Parietal lobe (tissue), 1 donor: Measurements from ENCODE around the gene CBFA2T2. TPM values are rescaled to one million over a fixed set of nuclear protein-coding genes. Genes with fewer than 3 reads are reported as not detected.

Source experiments
- total RNA-seq: library from RNA; depleted of rRNA; stranded (reverse); fragments of >200 nt; gene quantifications from one replicate; pipeline ENCODE4 v1.2.3, GENCODE V29; 2014

The CBFA2T2 gene
- 34.4 TPM for total RNA-seq

GRCh38 chr20:33490023-33490933 is at the start of gene CBFA2T2:
Gene CBFA2T2, plus strand, starts transcription at chr20:33490096. Its CDS starts 172 bp downstream, at chr20:33490268.

GRCh38 chr20:33443512-33444239 is 46.2 kb upstream of the CBFA2T2 start, which contains the start of gene SNTA1:
Gene SNTA1, minus strand, starts transcription at chr20:33443763. Its CDS starts 143 bp downstream, at chr20:33443620.

GRCh38 chr20:33662172-33662571 is 172.3 kb downstream of the CBFA2T2 start, which contains the start of gene C20orf144:
Gene C20orf144, plus strand, starts transcription at chr20:33662327. Its CDS starts 19 bp downstream, at chr20:33662346.

GRCh38 chr20:33666293-33667244 is 176.7 kb downstream of the CBFA2T2 start, which contains the start of gene ACTL10:
Gene ACTL10, plus strand, starts transcription at chr20:33666943. Its CDS starts 555 bp downstream, at chr20:33667498.

GRCh38 chr20:33674294-33675135 is 184.6 kb downstream of the CBFA2T2 start, which contains the start of gene NECAB3:
Gene NECAB3, minus strand, starts transcription at chr20:33674428. Its CDS starts 76 bp downstream, at chr20:33674352.

GRCh38 chr20:33686100-33686983 is 196.4 kb downstream of the CBFA2T2 start, which contains the start of gene E2F1:
Gene E2F1, minus strand, starts transcription at chr20:33686385. Its CDS starts 121 bp downstream, at chr20:33686264.

Other genes with a start within 250 kb of the CBFA2T2 start
- not detected for gene BPIFB1, start 206.9 kb upstream of the CBFA2T2 start, total RNA-seq
- gene CDK5RAP1, start 88.6 kb upstream of the CBFA2T2 start, total RNA-seq, result 39.8 TPM
- 14.4 TPM for gene SNTA1, start 46.3 kb upstream of the CBFA2T2 start, total RNA-seq
- gene C20orf144, start 172.2 kb downstream of the CBFA2T2 start, total RNA-seq, result 0.31 TPM
- gene ACTL10, start 176.8 kb downstream of the CBFA2T2 start, total RNA-seq, result 1.6 TPM
- gene NECAB3, start 184.3 kb downstream of the CBFA2T2 start, total RNA-seq, result 32.2 TPM
- gene E2F1, start 196.3 kb downstream of the CBFA2T2 start, total RNA-seq, result 3.4 TPM
- gene PXMP4, start 230.2 kb downstream of the CBFA2T2 start, total RNA-seq, result 16.3 TPM
- gene ZNF341, start 241.9 kb downstream of the CBFA2T2 start, total RNA-seq, result 4.1 TPM